LNCaP clone FGC (cell line): Measurements from ENCODE around the gene SNX3.

Experiments used
- DNase-seq: peaks from one replicate; pipeline ENCODE4 v3.0.0-alpha.2; 2011; ENCODE audit warnings: low read depth
- H3K4me3 ChIP-seq: 2 replicates; pipeline ENCODE4 v1.5.1; 2011; ENCODE audit warnings: mild to moderate bottlenecking, low read depth, low read length, control low read depth
- CTCF ChIP-seq: IDR thresholded peaks from 2 replicates; pipeline ENCODE4 v1.5.1; 2012; ENCODE audit warnings: mild to moderate bottlenecking; ENCODE audit not compliant: control insufficient read depth, insufficient read depth; ENCODE audit errors: extremely low read depth

SNX3 gene

DNA sequence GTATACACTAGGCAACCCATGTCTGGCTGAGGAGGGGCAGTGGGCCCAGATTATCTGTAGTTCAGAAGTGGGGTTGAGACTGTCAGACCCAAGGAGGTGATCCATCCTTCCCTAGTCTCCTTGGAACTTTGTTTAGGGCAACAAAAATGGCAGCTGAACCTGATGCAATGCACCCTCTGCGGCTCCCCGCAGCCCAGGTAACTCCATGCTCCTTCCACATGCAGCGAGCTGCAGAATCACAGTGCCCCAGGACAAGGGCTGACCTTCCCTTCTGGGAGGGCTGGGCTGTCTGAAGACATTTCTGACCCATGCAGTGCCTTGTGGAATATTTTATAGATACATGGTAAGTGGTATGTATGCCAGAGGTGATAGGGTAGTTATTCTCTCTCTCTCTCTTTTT is 65.6 kb downstream of the SNX3 start:
- DNase-seq: no peak
- TF ChIP-seq CTCF: no peak
- no peak overlapping the region for H3K4me3 ChIP-seq

- DNase-seq: no peak
- H3K4me3 ChIP-seq: no peak overlapping the region
- no peak for TF ChIP-seq CTCF
These were observed 66.3 kb downstream of the SNX3 start for GRCh38 chr6:108194503-108194902.

- no peak overlapping the region for H3K4me3 ChIP-seq
- no peak for TF ChIP-seq CTCF
- DNase-seq: no peak
These were observed 67.0 kb downstream of the SNX3 start for GRCh38 chr6:108193835-108194234.

DNA sequence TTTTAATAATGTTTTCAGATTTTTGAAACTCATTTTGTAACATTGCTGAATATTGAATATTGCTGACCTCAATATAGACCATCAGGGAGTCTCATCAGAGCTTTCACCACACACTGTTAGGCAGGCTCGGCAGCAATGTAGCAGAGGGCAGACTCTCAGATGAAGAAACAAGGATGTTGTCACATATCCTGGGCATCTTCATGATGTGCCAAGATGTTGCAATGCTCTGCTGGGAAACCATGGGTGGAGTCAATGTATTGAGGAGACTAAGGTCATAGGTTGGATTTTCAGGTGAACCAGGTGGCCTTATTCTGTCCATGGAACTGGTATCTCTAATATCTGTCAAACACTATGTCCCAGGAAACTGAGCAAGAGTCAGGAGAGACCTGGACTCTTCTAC is 67.7 kb downstream of the SNX3 start:
- DNase-seq: no peak
- no peak for TF ChIP-seq CTCF
- H3K4me3 ChIP-seq: no peak overlapping the region

GRCh38 chr6:108187519-108187918 is 73.3 kb downstream of the SNX3 start:
- no peak overlapping the region for H3K4me3 ChIP-seq
- no peak for DNase-seq
- no peak for TF ChIP-seq CTCF

DNA sequence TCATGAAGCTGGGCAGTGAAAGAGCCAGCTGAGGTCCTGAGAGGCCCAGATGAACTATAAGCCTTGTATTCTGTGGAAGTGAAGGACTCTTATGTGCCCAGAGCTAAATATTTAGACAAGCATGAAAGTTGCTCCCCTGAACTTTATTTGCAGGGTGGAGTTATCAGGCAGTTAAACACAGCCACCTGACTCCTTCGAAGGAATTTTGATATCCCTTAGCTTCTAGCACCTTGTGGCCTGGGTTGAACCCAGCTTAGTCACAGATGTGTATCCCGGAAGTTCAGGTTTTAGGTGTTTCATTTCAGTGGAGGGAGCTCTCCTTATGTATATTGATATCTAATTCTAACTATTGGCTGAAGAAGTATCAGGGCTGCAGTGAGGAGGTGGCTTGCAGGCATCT is 74.6 kb downstream of the SNX3 start:
- peak; percentile 49 for DNase-seq

DNA sequence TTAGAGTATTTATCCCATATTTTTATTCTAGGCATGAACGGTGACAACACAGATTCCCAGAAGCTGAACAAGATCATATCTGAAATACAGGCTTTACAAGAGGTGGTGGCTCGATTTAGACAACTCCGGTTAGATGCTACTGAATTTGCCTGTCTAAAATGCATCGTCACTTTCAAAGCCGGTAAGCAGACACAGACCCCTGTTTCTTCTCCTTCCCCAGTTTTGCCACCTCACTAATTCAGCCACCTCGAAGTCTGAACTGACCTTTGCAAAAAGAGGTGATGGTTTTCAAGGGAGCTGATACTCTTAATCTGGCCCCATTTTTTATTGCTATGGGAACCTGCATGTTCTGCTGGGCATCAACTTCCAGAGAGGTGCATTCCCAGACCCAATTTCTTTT is 80.1 kb downstream of the SNX3 start:
- TF ChIP-seq CTCF: no peak
- no peak for DNase-seq
- H3K4me3 ChIP-seq: no peak overlapping the region

More for the DNA sequence above, 74.6 kb downstream of the SNX3 start:
- H3K4me3 ChIP-seq: no peak overlapping the region
- TF ChIP-seq CTCF: no peak
